Measurements from ENCODE around the gene KRT24.
"Not testable (repeated sequence)": the region's sequence is repeated elsewhere in the genome, so short reads cannot be mapped to it uniquely, and the experiment has no call there.

- TF ChIP-seq CTCF (IDR thresholded peaks at IDR 0.05; ENCODE audit: low read depth, low read length); EZH2phosphoT487 (IDR thresholded peaks at IDR 0.05; ENCODE audit: low read depth): not testable (repeated sequence)
Measured at GRCh38 chr17:40748666-40749065, 45.1 kb upstream of the KRT24 start.
